HTR-8/SVneo (cell line): ENCODE measurements around the gene ATP4A.
"Not testable (repeated sequence)": the region's sequence is repeated elsewhere in the genome, so short reads cannot be mapped to it uniquely, and the experiment has no call there.

ENCODE experiments used
- DNase-seq: peaks from one replicate; pipeline ENCODE4 v3.0.0; 2011; ENCODE audit warnings: low spot score, mixed read lengths; ENCODE audit not compliant: insufficient read length
- FAIRE-seq: peaks from 2 replicates; lab custom pipeline; 2011; peaks lifted over from hg19 to GRCh38; lab: Jason Lieb, UNC

Gene ATP4A

DNA sequence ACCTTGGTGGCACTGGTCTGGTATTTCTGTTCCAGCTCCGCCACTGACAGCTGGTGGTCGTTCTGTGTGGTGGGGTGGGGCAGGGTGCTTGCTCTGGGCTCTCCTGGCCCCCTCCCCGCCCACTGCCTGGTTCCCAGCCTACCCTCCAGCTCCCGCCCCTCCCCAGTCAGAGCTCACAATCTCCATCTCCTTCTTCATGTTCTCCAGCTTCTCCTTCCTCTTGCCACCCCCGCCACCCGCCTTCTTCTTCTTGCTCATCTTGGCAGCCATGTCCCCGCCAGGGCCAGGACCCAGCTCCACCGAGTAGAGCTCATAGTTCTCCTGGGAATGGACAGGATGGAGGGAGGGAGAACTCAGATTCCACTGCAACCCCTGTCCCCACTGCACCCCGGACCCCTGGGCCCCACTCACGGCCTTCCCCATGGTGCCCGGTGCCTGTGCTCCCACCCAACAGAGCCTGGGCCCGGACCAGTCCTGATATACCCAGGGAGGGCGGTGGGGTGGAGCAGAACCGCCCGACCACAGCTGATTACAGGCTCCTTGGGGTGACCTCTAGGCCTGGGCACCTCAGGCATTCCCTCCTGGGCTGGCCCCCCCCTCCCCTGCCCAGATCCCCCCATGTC, at the start of gene ATP4A:
Gene ATP4A, minus strand, starts transcription at position 452 of the 623 bp plus-strand sequence. Its CDS starts 29 bp downstream, at position 423.
- FAIRE-seq (no peak), DNase-seq (no peak)

DNA sequence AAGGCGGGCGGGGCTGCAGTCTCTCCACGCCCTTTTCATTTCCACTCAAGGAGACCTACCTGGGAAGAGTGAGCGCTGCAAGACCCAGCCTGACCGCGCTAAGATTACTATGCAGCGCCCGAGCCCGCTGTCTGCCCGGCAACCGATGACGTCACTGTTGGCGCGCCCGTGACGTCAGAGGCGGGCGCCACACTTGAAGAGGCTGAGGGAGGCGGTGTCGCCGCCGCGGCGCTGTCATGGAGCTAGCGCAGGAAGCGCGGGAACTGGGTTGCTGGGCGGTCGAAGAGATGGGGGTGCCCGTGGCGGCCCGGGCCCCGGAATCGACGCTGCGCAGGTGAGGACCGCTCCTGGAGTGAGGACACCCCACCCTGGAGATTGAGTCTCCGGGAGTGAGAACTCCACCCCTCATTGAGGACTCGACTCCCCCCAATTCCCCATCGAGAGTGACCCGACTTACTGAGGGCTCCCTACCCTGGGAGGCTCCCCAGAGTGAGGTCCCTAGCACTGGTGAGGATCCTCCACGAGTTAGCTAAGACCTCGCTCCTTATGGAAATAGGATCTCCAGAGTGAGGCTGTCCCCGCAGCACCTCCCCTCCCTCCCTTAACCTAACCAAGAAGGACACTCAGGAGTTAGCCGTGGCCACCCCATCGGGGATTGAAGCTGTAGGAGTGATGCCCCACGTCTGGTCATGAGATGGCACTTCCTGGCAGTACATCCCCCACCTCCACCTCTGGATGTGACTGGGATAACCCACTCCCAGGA, 49.3 kb upstream of the ATP4A start, which contains the start of gene HAUS5:
Gene HAUS5, plus strand, starts transcription at position 177 of the 763 bp plus-strand sequence. Its CDS starts 60 bp downstream, at position 237.
- DNase-seq, result peak; percentile 96
- FAIRE-seq, result peak; percentile 98

DNA sequence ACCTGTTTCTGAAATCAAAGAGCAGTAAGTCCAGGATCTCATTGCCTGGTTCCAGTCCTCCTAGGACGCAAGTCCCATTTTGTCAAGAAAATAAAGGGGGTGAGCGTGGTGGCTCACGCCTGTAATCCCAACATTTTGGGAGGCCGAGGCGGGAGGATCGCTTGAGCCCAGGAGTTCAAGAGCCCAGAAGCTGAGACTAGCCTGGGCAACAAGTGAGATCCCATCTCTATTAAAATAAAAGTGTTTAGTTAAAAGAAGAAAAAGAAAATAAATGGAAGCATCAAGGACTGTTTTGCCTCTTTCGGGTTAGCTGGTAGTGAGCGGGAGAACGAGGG, 48.7 kb upstream of the ATP4A start:
- FAIRE-seq, result no peak
- DNase-seq, result no peak

DNA sequence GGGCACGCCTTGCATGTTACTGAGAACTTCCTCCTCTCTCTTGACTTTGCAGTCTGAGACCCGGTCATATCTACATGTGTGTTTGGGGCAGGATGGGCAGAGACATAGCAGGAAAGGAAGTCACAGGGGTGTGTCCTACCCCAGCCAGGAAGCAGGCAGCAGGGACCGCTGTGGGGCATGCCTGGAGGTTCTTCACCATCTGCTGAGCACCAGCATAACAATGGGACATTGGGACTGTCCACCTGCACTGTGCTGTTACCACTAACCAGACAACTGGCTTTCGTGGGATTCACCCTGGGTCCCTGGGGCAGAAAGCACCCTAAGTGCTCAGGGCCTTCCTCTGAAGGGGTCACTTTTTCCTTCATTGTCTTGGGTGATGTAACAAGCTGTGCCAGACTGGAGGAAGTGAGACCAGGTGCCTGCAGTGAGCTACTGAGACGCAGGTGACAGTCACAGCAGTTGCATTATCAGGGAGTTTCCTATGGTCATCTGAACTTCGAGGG, 46.4 kb upstream of the ATP4A start:
- FAIRE-seq (no peak), DNase-seq (no peak)

DNA sequence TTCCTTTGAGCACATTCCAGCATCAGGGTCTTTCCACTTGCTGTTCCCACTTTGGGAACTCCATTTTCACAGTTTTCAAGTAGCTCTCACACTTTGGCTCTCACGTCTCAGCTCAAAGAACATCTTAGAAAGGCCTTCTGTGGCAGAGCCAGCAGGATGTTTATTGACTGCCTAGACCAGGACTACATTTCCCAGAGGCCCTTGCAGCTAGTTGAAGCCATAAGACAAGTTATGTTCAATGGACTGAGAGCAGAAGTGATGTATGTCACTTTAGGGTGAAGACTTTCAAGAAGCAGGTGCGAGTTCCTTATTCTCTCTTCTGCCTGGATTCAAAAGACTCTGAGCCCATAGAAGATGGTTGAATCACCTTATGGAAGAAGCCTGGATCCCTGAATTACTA, 44.8 kb upstream of the ATP4A start:
- no peak for DNase-seq
- FAIRE-seq, result no peak

DNA sequence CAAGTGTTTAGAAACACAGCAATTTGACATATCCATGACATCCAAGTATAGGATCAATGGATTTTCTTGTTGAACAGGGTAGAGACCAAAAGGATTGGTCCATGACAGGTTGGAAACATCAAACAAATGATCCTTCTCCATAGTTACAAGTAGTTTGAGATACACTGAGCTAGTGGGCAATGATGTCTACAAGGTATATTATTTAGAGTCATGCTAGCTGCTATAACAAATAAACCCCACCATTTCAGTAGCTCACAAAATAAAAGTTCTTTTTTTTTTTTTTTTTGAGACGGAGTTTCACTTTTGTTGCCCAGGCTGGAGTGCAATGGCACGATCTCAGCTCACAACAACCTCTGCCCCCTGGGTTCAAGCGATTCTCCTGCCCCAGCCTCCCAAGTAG, 44.2 kb upstream of the ATP4A start:
- FAIRE-seq (no peak), DNase-seq (no peak)

DNA sequence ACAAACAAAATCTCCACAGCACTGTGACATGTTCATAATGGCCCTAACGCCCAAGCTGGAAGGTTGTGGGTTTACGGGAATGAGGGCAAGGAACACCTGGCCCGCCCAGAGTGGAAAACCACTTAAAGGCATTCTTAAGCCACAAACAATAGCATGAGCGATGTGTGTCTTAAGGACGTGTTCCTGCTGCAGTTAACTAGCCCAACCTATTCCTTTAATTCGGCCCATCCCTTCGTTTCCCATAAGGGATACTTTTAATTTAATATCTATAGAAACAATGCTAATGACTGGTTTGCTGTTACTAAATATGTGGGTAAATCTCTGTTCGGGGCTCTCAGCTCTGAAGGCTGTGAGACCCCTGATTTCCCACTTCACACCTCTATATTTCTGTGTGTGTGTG, 43.7 kb upstream of the ATP4A start:
- not testable (repeated sequence) for FAIRE-seq, DNase-seq

DNA sequence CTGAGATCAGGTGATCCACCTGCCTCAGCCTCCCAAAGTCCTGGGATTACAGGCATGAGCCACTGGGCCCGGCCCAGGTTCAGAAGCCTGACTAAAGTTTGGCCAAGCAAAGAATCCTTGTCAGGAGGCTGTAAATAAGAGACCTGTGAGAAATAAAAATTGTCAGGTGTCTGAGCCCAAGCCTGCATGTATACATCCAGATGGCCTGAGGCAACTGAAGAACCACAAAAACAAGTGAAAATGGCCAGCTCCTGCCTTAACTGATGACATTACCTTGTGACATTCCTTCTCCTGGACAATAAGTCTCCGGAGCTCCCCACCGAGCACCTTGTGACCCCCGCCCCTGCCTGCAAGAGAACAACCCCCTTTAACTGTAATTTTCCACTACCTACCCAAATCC, 41.0 kb upstream of the ATP4A start:
- DNase-seq, FAIRE-seq: not testable (repeated sequence)

DNA sequence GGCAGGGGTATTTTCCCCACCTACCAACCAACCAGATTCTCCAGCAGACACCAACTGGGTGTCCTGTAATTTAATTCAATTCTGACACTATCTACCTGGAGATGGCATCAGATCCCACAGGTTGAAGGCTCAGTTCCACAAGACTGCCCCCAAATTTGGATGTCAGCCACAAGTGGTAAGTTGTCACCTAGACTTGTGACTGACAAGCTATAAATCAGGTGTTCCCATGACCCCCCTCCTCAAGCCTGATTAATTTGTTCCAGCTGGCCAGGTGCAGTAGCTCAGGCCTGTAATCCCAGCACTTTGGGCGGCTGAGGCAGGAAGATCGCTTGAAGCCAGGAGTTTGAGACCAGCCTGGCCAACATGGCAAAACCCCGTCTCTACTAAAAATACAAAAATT, 38.5 kb upstream of the ATP4A start:
- DNase-seq, result no peak
- no peak for FAIRE-seq

DNA sequence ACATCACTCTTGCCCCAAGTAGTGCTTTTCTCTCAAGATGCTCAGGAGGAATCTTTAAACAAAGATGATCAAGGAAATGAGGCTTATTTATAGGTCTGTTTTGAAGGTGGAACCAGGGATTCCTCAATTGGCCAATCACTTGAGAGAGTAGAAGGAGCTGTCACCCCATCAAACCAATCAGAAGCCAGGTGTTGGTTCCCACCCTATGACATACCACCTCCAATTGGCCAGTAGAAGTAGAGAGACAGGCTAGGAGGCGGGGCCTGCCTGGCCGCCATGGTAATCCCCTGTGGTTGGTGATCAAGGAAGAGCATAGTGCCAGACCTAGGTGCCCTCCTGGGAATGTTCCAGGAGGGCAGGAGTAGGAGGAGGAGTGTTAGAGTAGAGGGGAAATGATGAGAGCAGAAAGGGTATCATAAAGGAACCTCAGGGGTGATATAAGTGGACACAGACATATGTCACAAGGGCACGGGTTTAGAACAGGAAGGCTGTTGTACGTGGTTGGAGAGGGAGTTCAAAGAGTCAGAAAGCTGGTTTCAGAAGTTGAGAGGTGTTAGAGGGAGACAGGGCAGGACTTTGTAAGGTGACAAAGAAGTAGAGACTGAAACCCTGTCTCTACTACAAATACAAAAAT, 33.0 kb upstream of the ATP4A start:
- FAIRE-seq, result no peak
- DNase-seq, result no peak

DNA sequence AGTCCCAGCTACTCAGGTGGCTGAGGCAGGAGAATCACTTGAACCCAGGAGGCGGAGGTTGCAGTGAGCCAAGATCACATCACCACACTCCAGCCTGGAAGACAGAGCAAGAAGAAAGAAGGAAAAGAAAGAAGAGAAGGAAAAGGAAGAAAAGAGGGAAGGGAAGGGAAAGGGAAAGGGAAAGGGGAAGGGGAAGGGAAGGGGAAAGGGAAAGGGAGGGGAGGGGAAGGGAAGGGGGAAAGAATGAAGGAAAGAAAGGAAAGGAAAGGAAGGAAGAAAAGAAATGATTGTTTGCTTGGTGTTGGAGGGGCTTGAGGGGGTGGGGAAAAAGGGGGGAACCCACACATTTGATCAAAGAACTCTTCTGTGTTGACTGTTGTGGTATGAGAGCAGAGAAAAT, 32.5 kb upstream of the ATP4A start:
- no peak for DNase-seq
- FAIRE-seq, result no peak

DNA sequence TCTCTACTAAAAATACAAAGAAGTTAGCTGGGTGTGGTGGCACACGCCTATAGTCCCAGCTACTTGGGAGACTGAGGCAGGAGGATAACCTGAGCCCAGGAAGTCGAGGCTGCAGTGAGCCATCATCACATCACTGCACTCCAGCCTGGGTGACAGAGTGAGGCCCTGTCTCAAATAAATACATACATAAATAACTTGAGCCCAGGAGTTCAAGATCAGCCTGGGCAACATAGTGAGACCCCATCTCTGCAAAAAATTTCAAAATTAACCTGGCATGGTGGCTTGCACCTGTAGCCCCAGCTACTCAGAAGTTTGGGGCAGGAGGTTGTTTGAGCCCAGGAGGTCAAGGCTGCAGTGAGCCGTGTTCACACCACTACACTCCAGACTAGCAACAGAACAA, 31.6 kb upstream of the ATP4A start:
- FAIRE-seq, DNase-seq: not testable (repeated sequence)

DNA sequence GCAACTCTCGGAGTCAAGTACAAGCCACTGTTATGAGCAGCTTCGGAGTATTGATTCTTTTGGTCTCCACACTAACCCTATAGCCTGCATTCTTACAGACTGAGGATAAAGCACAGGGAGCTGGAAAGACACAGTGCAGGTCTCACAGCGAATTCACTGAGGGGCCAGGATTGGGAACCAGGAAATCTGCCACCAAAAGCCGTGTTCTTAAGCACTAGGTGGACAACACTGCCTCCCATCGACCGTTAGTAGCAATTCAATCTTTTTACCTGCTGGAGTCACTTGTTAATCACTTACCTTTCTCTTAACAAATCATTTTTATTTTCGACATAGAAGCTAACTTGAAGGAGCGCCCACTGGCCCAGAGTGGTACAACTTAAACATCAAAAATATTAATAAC, 28.8 kb upstream of the ATP4A start:
- FAIRE-seq (no peak), DNase-seq (no peak)

DNA sequence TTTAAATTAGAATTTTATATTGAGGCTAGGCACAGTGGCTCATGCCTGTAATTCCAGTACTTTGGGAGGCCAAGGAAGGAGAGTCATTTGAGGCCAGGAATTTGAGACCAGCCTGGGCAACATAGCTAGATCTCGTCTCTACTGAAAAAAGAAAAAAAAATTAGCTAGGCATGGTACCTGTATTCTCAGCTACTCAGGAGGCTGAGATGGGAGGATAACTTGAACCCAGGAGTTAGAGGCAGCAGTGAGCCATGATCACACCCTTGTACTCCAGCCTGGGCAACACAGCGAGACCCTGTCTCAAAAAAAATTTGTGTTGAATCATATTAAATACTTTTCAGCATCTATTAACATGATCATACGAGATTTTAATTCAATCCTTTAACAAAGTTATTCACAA, 27.4 kb upstream of the ATP4A start:
- DNase-seq, result no peak
- FAIRE-seq, result no peak

DNA sequence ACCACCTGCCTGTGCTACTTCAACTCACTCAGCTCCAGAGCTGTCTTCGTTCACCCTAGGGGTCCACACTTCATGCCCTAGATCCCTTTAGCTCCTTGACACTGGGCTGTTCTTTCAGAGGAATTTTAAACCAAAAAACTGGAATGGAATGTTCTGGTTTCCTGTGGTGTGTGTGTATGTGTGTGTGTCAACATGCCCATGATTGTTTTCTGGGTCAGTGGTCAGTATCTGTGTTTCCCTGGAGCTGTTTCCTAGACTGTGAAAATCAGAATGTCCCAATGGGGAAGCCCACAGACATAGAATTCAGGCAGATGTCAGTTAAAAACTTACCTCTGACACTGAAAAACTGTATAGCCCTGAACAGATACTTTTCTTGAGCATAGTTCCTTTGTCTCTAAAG, 23.9 kb upstream of the ATP4A start:
- DNase-seq, result no peak
- FAIRE-seq, result no peak

DNA sequence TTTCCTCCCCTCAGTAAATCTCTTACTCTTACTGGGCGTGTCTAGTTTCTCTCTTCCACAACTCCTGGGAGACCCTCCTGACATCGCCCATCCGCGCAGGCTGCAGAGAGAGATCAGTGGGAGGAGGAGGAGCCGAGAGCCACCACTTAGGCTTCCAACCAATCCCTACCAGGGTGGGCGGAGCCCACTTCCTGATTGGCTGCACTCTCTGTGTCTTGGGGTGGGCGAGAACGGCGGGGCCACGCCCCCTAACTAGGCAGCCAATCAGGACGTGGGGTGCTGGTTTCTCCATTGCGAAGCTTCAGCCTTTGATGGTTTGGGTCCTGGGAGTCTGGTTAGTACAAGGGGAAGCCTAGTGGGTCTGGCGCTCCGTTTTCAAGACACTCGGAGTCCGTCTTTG, 22.4 kb upstream of the ATP4A start, which contains the start of gene PMIS2:
Gene PMIS2, plus strand, starts transcription at position 326 of the 400 bp plus-strand sequence. CDS start 87 bp downstream, outside the sequence.
- no peak for DNase-seq
- FAIRE-seq, result no peak

DNA sequence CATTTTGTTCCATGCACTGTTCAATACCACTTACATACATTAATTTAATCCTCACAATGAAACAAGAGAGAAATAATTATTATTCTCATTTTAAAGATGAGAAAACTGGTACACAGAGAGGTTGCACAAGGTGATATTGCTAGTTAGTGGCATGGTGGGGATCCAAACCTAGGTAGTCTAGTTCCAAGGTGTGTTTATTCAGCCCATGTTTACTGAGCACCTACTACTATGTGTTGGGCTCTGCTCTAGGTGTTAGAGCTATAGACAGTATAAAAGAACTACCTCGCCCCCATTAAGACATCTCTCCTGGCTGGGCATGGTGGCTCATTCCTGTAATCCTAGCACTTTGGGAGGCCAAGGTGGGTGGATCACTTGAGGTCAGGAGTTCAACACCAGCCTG, 19.3 kb upstream of the ATP4A start:
- DNase-seq (no peak), FAIRE-seq (no peak)

DNA sequence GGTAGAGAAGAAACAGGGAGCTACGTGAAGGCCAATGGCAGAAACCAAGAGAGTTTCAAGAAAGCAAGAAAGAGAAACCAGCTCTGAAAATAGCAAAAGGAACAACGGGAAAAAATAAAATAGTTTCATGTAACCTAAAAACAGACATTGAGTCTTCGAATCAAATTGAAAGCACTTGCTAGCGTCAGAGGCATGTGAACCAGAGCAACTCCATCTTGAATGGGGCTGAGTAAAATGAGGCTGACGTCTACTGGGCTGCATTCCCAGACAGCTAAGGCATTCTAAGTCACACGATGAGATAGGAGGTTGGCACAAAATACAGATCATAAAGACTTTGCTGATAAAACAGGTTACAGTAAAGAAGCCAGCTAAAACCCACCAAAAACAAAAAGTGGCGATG, 15.2 kb upstream of the ATP4A start:
- DNase-seq (no peak), FAIRE-seq (no peak)

DNA sequence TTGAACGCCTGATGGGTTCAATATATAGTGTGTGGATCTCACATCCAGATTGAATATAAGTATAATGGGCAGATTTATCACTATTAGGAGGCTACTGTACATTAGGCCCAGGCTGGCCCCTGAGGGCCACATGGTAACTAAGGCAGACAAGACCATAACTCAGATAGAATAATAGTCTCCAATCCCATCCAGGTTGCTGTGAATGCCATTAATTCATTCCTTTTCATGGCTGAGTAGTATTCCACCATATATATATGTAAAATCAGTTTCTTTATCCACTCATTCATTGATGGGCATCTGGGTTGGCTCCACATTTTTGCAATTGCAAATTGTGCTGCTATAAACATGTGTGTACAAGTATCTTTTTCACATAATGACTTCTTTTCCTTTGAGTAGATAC, 14.5 kb upstream of the ATP4A start:
- FAIRE-seq (no peak), DNase-seq (no peak)

DNA sequence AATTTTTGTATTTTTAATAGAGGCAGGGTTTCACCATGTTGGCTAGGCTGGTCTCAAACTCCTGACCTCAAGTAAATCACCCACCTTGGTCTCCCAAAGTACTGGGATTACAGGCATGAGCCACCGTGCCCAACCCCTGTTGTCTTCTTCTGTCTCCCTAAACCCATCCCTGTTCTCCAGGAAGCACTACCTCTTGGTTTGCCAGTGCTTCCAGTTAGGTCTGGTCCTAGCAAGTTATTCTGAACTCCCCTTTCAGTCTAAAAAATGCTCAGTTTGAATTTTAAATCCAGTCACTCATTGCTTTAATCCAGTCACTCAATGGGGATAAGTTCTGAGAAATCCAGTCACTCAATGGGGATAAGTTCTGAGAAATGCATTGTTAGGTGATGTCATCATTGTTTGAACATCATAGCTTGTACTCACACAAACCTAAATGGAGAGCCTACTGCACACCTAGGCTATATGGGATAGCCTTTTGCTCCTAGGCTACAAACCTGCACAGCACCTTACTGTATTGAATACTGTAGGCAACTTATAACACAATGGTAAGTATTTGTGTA, 8.0 kb upstream of the ATP4A start:
- DNase-seq (no peak), FAIRE-seq (no peak)

DNA sequence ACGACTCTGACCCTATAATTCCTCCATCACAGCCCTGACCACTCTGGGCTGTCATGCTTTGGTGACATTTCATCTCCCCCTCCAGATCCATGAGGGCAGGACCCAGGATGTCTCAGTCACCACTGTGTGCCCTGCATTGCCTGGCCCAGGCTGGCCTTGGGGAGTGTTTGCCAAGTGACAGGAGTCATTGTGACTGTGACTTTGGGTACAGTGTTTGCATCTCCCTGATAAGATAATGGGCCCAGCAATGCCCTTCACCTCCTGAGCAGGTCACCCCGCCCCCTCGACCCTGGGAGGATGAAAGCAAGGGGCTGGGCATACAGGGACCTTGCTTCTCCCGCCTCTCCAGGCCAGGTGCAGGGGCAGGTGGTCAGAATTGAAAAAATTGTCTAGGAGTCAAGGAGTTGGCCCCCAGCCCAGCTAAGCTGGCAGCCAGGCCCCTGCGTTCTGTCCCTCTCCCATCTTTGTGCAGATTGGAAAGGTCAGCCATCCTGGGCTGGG, 5.9 kb upstream of the ATP4A start:
- no peak for DNase-seq
- FAIRE-seq, result no peak
